NCI-H526 treated with DMSO at 0.1 percent for 48 hours (cell line): ENCODE data around the gene ABCG8.
"Not testable (repeated sequence)": the region's sequence is repeated elsewhere in the genome, so short reads cannot be mapped to it uniquely, and the experiment has no call there.

ENCODE experiments used
- DNase-seq: peaks from one replicate; lab custom pipeline; 2025; lab: John Stamatoyannopoulos, UW

ABCG8 gene

DNA sequence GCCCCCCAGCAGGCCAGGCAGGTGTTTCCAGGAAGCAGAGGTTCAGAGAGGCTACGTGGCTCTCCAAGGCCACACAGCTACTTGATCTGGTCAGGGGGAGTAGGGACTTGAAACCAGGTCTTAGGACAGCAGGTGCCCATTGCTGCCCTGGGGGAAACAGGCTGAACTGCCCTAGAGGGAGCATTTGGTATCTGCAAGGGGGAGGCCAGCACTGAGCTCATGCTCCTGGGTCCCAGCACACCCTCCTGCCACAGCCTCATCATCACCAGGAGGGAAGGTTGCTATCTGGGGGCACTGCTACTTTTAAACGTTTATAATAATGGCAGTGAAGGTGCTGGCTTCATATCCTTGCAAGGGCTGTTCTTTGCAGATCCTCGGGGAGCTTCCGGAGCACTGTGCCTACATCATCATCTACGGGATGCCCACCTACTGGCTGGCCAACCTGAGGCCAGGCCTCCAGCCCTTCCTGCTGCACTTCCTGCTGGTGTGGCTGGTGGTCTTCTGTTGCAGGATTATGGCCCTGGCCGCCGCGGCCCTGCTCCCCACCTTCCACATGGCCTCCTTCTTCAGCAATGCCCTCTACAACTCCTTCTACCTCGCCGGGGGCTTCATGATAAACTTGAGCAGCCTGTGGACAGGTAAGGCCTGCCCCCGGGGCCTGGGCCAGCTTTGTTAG, 36.1 kb downstream of the ABCG8 start:
- DNase-seq, result no peak

DNA sequence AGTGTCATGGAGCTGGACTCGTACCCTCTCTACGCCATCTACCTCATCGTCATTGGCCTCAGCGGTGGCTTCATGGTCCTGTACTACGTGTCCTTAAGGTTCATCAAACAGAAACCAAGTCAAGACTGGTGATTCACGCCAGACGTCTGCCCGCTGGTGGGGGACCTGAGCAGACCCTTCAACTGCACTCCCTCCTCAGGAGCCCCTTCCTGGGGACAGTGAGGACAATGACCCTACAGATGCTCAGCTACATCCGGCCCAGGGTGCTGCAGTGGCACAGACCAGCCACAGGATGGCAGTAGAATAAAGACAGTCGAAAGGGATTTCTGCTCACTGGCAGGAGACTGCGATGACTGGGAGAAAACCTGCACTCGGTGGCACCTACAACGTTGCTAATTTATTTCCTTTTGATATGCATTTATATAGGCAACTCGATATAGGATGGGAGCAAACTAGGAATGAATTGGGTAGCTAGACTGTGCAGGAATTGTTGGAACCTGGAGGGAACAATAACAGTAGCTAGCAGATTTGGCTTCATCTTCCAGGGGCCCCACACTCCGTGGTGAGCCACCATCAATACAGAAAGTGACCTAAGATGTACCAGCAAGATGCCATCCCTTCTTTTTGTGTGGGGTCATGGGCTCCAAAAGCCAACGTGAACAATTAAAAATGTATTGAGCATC, 39.2 kb downstream of the ABCG8 start:
- DNase-seq, result peak; percentile 59

DNA sequence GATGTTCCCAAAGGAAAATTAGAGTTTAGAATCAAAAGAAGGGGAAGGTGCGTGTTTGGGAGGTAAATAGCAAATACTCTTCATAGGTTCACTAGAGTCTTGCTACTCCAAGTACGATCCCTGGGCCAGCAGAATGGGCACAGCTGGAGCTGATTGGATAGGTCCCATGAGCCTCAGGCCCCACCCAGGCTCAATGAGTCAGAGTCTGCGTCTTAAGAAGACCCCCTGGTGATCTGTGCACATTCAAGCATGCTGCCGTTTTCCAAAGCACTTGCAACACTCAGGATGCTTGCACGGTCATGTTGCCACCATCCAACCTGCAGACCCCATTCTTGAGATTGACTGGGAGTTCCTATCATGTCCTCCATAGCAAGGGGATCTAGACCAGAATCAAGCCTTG, 40.5 kb downstream of the ABCG8 start:
- no peak for DNase-seq

DNA sequence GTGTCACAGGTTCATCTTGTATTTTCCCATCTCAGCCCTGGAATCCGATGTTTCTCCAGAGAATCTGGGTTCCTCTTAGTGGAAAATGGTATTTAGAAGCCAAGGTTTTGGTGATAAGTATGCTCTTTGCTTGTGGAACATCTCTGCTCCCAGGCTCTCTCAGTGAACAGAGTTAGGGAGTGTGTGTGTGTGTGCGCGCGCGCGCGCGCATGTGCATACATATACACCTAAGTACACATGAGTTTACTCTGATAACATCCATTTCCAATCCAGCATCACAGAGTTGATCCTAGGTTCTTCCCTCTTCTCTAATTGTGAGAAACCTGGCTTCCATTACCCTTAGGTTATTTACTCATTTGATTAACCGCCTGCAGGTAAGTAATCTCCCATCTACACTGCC, 41.7 kb downstream of the ABCG8 start:
- DNase-seq, result no peak

DNA sequence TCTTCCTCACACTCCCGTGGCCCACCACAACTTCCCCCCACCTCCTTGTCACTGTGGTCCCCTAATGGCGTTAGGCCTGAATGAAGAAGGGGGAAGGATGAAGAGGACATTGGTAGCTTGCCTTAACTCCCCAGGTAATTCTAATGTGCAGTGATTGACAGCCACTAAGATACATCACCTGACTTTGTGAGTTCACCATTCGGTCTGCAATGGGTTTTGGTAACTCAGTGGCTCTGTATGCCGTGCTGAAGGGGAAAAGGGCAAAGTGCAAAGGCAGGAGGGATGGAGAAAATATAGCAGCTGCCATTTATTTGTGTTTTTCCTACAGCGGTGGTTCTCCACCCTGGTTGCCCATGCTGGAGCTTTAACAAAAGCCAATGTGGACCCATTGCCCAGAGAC, 42.2 kb downstream of the ABCG8 start:
- DNase-seq, result no peak

DNA sequence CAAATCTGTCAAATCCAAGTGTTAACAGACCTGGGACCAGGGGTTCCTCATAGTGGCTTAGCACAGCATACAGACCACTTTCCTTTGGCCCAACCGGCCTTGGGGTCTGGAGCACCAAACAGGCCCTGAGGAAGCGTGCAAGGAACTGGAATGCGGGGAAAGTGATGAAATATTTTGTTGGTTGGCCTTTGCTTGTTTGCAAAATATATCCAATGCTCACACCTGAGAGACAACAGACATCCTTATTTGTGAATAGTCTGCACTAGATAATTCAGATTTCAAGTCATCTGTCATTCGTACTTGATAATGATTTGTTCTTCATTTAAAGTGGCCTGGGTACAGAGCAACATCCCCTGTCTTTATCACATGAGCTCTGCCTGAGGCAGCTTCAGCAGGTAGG, 43.5 kb downstream of the ABCG8 start:
- no peak for DNase-seq

DNA sequence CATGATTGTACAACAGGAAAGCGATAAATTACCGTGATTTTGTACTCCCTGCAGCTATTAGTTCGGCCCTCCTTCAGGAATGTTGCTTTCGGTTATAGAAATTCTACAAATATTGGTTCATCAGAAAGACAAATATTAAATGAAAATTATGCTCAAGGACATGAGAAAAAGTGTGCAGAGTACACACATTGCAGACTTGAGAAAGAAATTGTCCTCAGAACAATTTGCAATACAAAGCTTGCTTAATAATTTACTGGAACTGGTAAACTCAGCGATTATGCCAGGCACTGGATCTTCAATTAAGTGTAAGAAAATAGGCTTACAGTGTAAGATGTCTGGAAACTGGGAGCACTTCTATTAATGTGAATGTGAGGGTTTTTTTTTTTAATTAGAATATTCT, 45.9 kb downstream of the ABCG8 start:
- no peak for DNase-seq

DNA sequence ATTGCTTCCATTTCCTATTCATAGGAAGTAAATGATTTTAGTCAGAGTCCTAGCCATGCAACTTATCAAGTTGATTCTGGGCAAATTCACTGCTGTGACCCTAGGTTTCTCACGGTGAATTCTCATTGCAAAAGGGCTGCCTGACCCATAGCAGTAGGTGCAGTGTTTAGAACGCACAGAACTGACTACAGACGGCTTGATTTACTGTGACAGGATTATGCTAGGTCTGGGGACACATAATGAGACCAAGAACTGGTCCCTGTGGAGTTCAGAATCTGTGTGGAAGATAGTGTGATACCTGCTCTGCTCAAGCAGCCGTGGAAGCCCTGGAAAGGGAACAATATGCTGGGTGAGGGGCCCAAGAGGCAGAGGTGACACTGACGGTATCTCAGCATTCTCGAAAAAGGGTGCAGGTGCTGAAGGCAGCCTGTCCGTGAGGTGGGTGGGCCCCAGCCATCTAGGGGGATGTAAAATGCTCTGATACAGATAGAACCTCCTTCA, 46.4 kb downstream of the ABCG8 start:
- no peak for DNase-seq

DNA sequence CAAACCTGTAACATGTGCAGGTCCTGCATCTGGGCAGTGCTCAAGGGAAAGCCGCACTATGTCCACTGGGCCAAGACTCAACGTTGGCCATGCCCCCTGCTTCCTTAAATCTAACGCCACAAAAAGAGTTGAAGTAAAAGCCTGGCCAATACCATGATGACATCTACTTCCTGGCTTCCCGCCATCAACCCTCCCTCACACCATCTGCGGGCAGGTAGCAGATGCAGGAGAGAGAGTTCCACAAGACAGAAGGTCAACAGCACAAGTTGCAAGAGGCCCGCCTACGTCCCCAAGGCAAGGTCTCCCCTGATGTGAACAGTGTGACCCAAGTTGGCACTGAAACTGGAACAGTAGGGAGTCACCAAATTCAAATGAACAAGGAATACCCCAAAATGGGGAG, 48.4 kb downstream of the ABCG8 start:
- DNase-seq, result no peak

DNA sequence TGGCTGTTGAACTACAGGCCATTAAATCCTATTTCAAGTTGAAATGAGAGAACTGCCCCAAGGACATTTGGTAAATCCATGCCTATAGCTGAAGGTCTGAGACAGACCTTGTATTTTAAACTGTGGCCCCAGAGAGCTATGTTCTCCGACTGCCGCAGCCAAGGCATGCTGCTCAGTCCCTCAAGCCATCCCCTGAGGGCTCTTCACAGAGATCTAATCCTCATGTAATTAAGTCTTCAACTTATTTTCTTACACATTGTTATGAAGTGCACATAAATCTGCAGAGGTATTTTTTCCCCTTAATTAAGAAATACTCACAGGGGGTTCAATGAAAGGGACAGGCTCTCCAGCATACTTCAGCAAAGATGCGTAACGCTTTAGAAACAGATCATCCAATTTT, 50.6 kb downstream of the ABCG8 start:
- DNase-seq, result no peak

DNA sequence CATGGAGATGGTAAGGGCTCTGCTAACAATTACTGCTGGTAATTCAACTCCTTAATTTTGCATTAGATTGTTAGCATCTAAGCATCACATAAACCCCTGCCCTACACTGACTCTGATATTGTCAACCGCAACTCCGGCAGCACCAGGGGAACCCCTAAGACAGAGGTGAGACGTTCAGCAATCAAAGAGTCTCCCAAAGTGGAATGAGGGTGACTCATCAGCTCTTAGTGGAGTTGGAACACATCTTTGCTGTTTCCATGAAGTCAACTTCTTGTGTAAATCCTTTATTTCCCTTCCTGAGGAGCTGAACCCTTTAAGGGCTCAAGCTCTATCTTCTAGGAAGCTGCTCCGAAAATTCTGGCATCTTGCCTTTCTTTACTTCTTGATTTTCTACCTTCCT, 52.1 kb downstream of the ABCG8 start:
- no peak for DNase-seq

DNA sequence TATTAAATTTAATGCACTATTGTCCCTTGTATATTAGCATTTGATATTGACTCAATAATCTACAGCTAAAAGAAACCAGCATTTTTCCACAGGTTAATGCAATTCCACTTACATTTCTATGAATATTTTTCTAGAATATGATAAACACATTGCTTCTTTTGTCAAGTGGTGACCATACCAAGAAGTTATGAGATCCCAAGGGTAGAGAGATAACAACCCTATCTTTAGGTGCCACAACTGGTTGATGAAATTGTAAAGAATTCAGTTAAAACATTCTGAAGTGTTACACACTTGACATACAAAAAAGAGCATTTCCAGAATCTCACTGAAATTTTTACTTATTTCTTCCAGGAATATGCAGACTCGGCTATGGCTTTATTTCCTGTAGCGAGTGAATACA, 56.0 kb downstream of the ABCG8 start:
- no peak for DNase-seq

DNA sequence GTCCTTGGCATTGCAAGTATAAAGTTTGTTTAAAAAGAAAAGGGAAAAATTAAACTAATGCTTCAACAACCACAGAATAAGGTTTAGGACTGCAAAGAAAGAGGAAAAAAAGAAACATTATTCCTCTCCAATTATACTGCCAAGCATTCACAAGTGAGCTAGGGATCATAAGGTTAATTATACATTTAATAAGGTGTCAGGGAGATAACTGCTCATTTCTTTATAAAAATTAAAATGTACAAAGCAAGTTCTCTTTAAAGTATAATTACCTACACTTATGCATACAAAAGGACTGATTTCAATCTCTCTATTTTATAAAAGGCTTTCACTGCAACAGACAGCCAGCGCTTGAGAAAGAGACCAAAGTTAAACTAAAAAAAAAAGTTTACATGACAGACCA, 58.1 kb downstream of the ABCG8 start:
- DNase-seq, result no peak

DNA sequence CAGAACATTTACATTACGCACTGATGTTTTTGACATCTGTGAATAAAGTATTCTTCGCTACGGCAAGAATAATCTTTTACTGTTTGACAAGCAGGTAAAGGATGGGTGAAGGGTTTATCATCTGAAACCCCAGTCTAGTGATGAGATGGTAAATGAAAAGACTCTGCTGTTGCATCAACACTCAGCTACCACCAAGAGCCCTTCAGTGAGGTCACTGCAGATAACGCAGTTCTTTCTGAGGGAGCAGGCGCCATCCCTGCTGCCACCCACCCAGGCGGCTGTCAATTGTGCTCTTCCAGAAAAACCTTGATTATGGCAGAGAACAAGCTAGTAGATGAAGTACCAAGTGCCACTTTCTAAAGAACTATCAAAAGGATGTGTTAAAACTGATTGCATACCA, 58.7 kb downstream of the ABCG8 start:
- DNase-seq, result no peak

DNA sequence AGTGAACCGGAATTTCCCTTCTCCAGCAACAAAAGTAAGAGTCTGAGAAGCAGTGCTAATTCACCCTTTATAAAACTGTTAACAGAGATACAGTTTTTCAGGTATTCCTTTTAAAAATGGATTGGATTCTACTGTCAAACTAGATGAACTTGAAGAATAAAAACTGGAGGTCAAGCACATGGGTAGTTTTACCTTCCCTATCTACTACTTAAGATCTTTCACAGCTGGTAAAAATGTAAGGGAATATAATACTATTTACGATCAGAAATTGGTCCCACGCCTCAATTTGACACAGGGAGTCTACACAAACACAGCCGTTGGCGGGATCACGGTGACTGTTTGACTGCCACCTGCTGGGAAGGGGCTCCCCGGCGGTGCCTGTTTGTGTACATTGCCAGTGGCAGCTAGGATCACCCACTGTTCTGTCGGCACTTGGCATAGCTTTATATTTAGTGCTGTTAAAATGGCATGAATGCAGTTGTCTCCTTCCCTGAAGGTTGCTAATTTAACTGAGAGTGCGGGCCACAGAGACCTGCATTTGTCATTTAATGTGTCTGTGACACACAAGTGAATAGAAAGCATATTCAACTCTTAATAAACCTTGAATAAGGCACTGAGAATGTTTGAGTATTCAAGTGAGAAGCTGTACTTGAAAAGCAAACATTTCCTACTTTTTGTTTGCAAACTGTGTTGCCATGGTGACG, 59.5 kb downstream of the ABCG8 start:
- no peak for DNase-seq

DNA sequence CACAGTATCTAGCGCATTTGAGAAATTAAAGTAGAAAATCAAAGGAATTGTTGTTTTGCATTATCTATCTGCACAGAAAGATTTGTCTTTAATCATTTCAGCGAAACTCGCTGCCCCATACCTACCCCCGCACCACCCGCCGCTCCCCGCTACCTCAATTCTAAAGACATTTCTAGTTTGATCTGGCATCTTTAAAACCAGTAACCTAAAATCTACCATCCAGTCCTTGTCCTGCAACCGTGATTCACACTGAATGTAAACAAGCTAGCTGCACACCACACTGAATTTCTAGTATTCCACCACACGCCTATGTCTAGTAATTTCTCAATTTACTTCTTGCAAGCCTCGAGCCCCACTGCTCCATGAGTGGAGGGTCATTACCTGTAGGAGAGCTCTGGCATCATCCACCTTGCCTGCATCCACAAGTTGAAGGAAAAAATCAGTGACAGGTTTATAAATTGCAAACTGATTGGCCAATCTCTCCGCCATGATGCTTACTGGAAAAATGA, 60.1 kb downstream of the ABCG8 start:
- DNase-seq, result no peak

DNA sequence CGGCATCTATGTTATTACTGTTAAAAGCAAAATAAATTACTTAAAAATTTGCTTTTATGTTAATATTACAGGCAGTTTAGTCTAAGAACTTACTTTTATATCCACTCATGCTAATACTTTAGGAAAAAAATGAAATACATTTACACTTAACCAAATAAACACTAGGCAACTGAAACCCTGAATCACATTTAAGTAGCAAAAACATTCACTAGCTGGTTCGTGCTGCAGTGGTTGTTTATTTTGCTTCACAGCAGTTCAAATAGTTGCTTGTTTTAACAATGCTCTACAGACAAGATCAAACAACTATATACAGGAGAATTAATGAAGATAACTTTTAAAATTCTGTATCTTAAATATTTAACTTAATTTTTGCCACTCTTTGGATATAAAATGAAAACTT, 60.8 kb downstream of the ABCG8 start:
- no peak for DNase-seq

DNA sequence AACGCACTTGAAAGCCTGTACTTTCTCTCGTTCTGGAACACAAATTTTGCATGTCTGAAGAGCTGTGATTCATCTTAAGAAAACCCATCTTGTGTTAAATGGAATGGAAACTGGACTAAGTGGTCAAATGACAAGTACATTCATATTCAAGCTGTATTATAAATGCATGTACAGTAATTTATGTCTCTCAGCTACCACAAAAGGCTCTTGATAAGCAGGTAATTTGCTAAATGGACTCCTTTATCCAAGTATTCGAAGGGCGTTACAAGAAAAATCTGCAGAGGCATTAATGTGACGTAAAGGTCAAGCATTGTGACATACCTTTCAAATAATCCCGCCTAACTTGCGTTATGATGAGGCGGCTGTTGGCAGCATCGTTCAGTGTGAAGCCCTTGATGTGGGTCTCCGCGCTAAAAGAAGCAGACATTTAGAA, 66.6 kb downstream of the ABCG8 start:
- no peak for DNase-seq

DNA sequence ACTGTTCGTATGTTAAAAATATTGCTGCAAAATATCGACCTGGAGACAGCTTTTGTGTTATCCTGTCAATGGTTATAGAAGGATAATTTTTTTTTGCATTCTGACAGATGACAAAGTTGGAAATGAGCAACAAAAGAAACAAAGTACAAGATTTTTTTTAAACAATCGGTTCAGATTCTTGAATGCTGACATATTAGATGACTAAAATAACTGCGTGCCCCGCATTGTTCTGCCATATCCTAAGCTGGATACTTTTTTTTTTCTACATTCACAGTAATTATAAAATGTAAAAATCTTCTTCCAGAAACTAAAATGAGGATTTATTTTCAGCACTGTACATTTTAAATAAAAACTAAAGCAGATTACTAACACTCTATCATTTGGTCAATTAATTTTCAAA, 67.1 kb downstream of the ABCG8 start:
- DNase-seq, result no peak

DNA sequence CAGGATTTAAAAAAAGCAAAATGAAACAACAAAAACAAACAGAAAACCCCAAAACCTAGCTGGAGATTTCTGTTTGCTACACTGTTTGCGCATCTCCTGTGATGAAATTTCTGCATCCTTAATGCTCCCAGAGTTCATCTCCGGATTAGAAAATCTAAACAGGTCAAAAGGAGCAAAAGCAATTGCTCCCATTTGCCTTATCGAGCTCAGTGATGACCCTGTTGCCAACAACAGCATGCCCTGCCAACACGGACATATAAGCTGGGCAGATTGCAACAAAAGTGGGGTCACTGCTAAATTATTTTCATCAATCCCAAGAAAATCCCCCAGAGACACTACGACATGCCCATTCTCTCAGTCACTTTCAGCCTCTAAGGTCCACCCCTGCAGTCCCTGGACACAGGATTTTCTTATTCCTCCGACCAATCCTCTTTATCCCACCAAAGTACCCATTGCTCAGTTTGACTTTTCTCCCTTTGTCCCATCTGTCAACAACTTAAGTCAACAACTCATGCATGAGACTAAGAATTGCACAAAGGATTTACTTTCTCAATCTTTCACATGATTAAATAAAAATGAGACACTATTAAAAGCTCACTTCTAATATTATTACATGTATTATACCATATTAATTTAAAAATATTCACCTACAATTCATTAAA, 67.8 kb downstream of the ABCG8 start:
- no peak for DNase-seq

DNA sequence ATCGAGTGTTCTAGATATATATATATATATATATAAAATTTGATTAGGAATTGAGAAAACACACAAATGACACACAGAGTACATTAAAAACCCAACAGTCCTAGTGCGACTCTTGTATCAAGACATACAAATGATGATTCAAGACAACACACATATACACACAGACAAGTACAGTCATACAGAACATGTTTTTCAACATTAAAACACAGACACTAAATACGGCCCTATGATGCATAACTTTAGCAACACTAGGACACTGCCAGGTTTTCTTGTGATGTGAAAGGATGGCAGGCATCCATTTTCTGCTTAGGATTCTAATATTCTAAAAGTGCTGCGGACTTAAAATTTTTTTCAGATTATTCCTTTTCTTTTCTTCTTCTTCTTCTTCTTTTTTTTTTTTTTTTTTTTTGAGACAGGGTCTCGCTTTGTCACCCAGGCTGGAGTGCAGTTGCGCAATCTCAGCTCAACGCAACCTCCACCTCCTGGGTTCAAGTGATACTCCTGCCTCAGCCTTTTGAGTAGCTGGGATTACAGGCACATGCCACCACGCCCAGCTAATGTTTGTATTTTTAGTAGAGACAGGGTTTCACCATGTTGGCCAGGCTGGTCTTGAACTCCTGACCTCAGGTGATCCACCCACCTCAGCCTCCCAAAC, 72.5 kb downstream of the ABCG8 start:
- not testable (repeated sequence) for DNase-seq

DNA sequence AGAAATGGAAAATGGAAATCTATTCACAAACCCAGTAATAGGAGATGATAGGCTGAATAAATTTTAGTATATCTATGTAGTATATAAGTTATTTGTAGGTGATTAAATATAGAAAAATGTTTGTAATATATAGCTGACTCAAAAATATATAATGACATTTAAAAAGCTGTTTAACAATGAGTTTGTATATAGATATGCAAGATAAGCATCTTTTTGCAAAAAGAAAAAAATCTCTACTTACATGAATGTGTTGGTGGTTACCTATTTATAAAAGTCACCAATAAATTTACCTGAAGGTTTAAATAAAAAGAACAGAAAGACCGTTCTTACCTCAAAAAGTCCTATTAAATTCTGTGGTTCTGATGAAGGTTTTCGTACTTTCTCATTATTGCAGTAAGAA, 85.7 kb downstream of the ABCG8 start:
- no peak for DNase-seq
